Stimulated activated CD4-positive, alpha-beta T cell treated with anti-CD3 and anti-CD28 coated beads, Interleukin-4, amount 100 ng/mL, for 1 hour (primary cell): Measurements from ENCODE around the gene PEX26.
"Not testable (repeated sequence)": the region's sequence is repeated elsewhere in the genome, so short reads cannot be mapped to it uniquely, and the experiment has no call there.

ENCODE experiments used
- DNase-seq: peaks from one replicate; pipeline ENCODE4 v3.0.0-alpha.2; 2020

The PEX26 gene

GRCh38 chr22:18103527-18104269 is 25.9 kb downstream of the PEX26 start:
- no peak for DNase-seq

DNA sequence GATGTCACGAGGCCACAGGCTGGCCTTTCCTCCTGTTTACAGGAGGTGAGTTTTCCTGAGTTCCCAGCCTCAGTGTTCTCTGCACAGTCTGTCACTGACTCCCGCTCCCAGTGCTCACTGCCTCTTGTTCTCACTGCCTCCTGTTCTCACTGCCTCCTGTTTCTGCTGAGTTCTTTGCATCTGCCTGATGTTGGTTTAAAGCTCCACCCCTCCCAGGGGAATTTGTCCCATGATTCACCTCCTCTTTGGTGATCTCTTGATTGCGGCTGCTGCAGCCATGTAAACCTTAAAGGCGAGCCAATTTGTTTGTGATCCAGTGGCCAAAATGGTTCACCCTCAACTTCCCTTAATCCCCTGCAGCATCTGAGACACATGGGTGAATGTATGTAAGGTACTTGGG is 26.8 kb downstream of the PEX26 start:
- DNase-seq, result no peak

- not testable (repeated sequence) for DNase-seq
Measured at GRCh38 chr22:18105981-18106380, 28.2 kb downstream of the PEX26 start.

- not testable (repeated sequence) for DNase-seq
Measured at GRCh38 chr22:18106550-18107341, 29.0 kb downstream of the PEX26 start.

DNA sequence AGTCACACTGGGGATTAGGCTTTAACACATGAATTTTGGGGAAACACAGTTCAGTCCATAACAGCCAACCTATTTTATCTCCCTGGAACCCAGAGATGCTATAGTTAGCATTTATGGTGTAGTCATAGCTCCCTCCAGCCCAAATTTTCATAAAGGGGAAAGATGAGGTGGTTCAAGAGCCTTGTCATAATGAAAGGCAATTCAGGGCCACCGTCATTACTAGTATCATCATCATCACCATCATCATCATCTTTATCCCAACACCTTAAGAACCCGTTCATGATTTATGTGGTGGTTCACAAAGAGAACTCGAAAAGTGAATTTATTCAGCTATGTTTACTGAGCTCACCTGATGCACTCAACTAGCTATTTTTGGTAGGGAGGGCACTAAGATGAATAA is 30.4 kb downstream of the PEX26 start:
- no peak for DNase-seq

- no peak for DNase-seq
Measured at GRCh38 chr22:18109410-18110193, 31.8 kb downstream of the PEX26 start.

GRCh38 chr22:18110194-18110953 is 32.6 kb downstream of the PEX26 start, which contains the start of gene TUBA8:
TSS of gene TUBA8 (plus strand) at chr22:18110809. CDS start at chr22:18110866, 57 bp downstream.
- DNase-seq, result peak; percentile 51

- no peak for DNase-seq
Measured at GRCh38 chr22:18110954-18111758, 33.4 kb downstream of the PEX26 start.

DNA sequence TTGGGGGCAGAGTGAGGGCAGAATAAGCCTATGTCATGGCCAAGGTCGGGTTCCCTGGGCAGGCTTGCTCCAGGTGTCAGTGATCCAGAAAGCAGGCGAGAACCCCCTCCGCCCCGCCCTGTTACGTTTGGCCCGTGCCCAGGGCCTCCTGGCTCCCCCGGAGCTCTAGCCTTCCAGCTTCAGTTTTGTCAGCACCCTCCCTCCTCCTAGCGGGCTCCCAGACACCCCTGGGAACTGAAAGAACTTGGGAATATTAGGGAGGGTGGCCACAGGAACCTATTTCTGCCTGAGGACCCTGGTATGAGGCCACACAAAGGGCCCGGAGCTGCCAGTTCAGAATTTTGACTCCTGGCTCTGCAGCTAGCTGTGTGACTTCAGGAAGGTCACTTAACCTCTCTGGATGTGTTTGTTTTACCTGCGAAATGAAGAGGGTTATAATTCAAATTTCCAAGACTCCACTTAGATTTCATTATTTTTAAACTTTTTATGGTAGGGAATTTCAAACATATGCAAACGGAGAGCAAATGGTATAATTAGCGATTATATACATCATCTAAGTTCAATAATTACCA is 34.1 kb downstream of the PEX26 start:
- no peak for DNase-seq

GRCh38 chr22:18112440-18112839 is 34.6 kb downstream of the PEX26 start:
- DNase-seq, result no peak

- DNase-seq, result no peak
Measured at GRCh38 chr22:18113680-18114394, 36.0 kb downstream of the PEX26 start.

- no peak for DNase-seq
Measured at GRCh38 chr22:18114495-18114894, 36.7 kb downstream of the PEX26 start.

DNA sequence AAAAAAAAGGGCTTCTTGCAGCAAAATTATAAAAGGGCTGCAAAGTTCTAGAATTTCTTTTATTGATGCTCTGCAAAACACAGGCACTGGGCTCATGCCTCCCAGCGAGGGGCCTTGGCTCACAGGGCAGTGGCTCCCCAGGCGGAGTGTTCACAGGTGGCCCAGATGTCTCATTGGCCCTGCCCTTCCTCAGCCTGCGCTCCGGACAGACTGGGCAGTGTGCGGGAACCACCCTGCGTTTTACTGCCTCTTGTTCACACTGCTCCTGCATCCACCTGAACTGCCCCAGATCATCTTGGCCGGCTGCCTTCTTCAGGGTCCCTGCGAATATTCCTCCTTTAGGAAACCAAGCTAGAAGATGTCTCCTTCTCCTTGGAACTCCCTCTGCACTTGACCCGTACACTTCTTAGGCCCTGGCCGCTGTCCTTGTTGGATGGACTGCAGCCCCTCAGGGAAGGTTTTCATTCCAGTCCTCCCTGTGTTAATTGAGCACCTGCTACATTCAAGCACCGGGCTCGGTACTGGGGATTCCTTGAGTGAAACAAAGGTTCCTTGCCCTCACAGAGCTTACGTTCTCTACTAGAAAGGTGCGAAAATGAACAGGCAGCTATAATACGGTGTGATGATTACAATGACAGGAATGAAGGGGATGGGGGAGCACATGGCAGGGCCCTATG is 37.3 kb downstream of the PEX26 start:
- DNase-seq, result no peak

DNA sequence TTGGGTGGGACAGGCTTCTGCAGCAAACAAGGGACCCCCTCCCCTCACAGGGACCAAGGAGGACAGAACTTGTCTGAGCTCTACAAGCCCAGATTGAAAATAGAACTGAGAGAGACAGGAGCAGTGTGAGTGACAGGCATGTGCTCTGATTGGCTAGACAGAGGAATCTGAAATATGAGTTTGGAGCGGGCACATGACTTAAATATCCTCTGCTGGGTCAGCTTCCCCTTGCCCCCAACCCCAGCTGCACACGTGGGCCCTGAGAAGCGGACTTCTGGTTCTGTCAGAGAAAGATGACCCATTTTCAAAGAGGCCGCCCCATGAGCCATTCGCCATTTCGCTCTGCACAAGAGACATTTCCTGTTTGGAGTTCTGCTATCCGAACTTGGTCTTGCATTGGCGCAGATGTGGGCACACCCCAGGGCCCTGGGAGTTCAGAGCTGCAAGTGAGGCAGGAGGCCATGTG is 38.1 kb downstream of the PEX26 start:
- no peak for DNase-seq

- DNase-seq, result no peak
Measured at GRCh38 chr22:18116634-18117033, 38.8 kb downstream of the PEX26 start.

GRCh38 chr22:18118345-18118915 is 40.6 kb downstream of the PEX26 start:
- no peak for DNase-seq

- DNase-seq, result no peak
Measured at GRCh38 chr22:18119409-18120110, 41.8 kb downstream of the PEX26 start.

GRCh38 chr22:18120857-18121256 is 43.1 kb downstream of the PEX26 start:
- no peak for DNase-seq

GRCh38 chr22:18121506-18121905 is 43.7 kb downstream of the PEX26 start:
- DNase-seq, result no peak
